ENCODE measurements around the gene DPP6. TPM values are rescaled to one million over a fixed set of nuclear protein-coding genes. Genes with fewer than 3 reads are reported as not detected.

Gene DPP6
- total RNA-seq, 1 experiment from 2014 or later = not detected

DNA sequence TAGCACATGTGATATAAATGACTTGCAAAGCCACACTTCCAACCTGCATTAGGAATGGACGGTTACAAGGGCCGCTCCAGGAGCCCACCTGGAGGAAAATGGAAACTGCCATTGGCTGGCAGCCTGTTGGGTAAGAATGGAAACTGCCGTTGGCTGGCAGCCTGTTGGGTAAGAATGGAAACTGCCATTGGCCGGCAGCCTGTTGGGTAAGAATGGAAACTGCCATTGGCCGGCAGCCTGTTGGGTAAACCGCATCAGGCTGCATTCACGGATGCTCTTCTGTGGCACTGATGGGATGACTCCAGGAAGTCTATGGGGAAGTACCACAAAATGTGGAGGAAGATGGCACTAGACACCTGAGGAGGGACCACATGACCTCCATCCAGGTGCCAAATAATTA, 143.1 kb downstream of the DPP6 start:
- H3K36me3 ChIP-seq = no peaks in the 10 kb centered on the region
- no peak overlapping the region for H3K4me3 ChIP-seq
- H3K9me3 ChIP-seq (replicated peaks) = peaks cover 4% of the 10 kb centered on the region; the same call in 1 of the 2 replicates
- no peaks in the 10 kb centered on the region for H3K4me1 ChIP-seq (replicated peaks)
- no peak for DNase-seq (ENCODE audit: low read depth in 1 of 2, low spot score in 2 of 2)
- H3K27me3 ChIP-seq (replicated peaks) = no peaks in the 10 kb centered on the region
- no peak overlapping the region for H3K27ac ChIP-seq

DNA sequence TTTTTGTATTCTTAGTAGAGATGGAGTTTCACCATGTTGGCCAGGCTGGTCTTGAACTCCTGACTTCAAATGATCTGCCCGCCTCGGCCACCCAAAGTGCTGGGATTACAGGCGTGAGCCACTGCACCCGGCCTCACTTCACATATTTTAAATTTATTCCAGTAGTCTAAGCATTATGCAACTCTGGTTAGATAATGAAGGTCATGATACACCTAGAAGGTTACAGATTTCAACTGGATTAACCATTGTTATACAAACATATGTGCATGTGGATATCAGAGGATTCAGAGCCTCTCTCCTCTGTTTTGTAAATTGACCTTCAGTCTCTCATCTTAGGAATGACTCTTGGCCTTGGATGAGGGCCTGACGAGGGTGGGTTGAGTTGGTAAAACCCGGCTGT, 146.3 kb downstream of the DPP6 start:
- H3K4me3 ChIP-seq = no peak overlapping the region
- H3K27me3 ChIP-seq (replicated peaks) = no peaks in the 10 kb centered on the region
- DNase-seq (ENCODE audit: low read depth in 1 of 2, low spot score in 2 of 2) = no peak
- H3K27ac ChIP-seq = no peak overlapping the region
- H3K36me3 ChIP-seq = no peaks in the 10 kb centered on the region
- H3K9me3 ChIP-seq (replicated peaks) = peaks cover 4% of the 10 kb centered on the region; the same call in 1 of the 2 replicates
- H3K4me1 ChIP-seq (replicated peaks) = no peaks in the 10 kb centered on the region

- DNase-seq (ENCODE audit: low read depth in 1 of 2, low spot score in 2 of 2) = no peak
- H3K4me3 ChIP-seq = no peak overlapping the region
Measured at GRCh38 chr7:154200241-154200640, 148.0 kb downstream of the DPP6 start.

DNA sequence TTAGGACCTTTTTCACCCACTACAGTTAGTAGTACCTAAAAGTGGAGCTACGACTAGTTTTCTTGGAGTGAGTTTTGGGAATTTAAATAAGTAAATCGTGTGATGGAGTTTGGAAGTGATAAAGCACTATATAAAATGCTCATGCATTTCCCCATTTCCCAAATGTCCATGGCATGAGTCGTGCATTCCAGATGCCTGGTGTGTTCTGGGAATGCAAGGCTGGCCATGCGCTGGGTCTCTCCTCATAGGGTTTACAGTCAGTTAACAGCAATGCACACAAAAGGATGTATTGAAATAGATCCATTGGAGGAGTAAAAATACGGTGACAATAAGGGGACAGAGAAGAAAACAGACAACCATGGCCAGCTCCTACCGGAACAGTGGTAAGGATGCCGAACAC, 149.8 kb downstream of the DPP6 start:
- Histone ChIP-seq H3K36me3 (no peaks in the 10 kb centered on the region), H3K27ac (no peak overlapping the region), H3K9me3 (replicated peaks) (peaks cover 2% of the 10 kb centered on the region; the same call in 1 of the 2 replicates), H3K27me3 (replicated peaks) (no peaks in the 10 kb centered on the region), H3K4me1 (replicated peaks) (no peaks in the 10 kb centered on the region), H3K4me3 (no peak overlapping the region)
- DNase-seq (ENCODE audit: low read depth in 1 of 2, low spot score in 2 of 2) = no peak

More at GRCh38 chr7:154200241-154200640, 148.0 kb downstream of the DPP6 start:
- no peaks in the 10 kb centered on the region for H3K9me3 ChIP-seq (replicated peaks)
- H3K4me1 ChIP-seq (replicated peaks) = no peaks in the 10 kb centered on the region
- no peaks in the 10 kb centered on the region for H3K27me3 ChIP-seq (replicated peaks)
- H3K36me3 ChIP-seq = no peaks in the 10 kb centered on the region
- H3K27ac ChIP-seq = no peak overlapping the region

- Histone ChIP-seq H3K4me3 (no peak overlapping the region), H3K9me3 (replicated peaks) (peaks cover 5% of the 10 kb centered on the region; the same call in 1 of the 2 replicates), H3K27me3 (replicated peaks) (no peaks in the 10 kb centered on the region), H3K36me3 (no peaks in the 10 kb centered on the region), H3K27ac (no peak overlapping the region), H3K4me1 (replicated peaks) (no peaks in the 10 kb centered on the region)
- DNase-seq (ENCODE audit: low read depth in 1 of 2, low spot score in 2 of 2) = no peak
Measured at GRCh38 chr7:154204046-154204445, 151.8 kb downstream of the DPP6 start.

DNA sequence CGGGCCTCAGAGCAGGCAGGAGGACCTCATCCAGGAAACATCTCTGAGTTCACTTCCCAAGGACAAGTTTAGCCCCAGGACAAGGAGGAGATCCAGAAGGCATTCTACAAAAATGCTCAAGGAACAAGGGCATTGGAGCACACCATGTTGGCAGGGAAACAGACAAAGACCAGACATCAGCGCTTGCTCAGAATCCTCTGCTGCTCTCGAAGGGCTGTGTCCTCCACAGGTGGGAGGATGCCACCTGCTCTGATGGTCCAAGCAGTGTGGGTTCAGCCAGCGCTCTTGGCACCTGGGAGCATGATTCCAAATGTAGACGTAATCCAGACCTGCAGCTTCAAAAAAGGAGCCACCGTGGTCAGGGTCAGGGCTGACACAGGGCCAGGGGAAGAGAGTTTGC, 160.7 kb downstream of the DPP6 start:
- no peak for DNase-seq (ENCODE audit: low read depth in 1 of 2, low spot score in 2 of 2)
- no peak overlapping the region for H3K27ac ChIP-seq
- no peaks in the 10 kb centered on the region for H3K27me3 ChIP-seq (replicated peaks)
- H3K9me3 ChIP-seq (replicated peaks) = 0 out of 2 replicates have a peak, but pooled peaks cover 4% of the 10 kb centered on the region
- no peak overlapping the region for H3K4me3 ChIP-seq
- no peaks in the 10 kb centered on the region for H3K36me3 ChIP-seq
- no peaks in the 10 kb centered on the region for H3K4me1 ChIP-seq (replicated peaks)

DNA sequence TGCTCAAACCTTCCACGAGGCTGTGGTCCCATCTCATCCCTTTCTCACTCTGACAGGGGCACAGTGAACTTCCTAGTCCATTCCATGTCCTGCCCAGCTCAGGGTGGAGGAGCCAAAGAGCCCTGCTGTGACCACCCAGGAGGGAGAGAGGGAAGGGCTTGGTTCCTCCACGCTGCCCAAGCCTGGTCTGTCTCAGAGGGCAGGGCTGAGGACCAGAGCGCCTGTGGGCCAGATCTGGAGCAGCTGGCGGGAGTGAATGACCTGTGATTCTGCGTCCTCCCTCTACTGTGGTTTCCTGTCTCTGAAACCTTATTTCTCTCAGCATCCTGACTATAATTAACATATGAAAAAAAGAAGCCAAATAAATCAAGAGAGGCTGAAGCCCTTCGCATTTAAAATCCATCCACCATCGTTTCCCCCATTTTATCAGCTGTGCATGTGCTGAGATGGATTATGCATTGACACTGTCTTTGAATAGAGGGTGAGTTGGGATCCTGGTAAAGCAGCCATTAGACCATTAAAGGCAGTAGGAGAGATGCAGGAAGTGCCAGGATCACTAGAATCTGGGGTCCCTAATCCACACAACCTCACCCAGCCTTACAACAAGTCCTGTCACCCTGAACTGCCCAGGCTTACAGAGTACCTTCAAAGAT, 165.6 kb downstream of the DPP6 start:
- Histone ChIP-seq H3K36me3 (no peaks in the 10 kb centered on the region), H3K9me3 (replicated peaks) (no peaks in the 10 kb centered on the region), H3K27ac (no peak overlapping the region), H3K4me3 (no peak overlapping the region), H3K27me3 (replicated peaks) (no peaks in the 10 kb centered on the region), H3K4me1 (replicated peaks) (no peaks in the 10 kb centered on the region)
- no peak for DNase-seq (ENCODE audit: low read depth in 1 of 2, low spot score in 2 of 2)

DNA sequence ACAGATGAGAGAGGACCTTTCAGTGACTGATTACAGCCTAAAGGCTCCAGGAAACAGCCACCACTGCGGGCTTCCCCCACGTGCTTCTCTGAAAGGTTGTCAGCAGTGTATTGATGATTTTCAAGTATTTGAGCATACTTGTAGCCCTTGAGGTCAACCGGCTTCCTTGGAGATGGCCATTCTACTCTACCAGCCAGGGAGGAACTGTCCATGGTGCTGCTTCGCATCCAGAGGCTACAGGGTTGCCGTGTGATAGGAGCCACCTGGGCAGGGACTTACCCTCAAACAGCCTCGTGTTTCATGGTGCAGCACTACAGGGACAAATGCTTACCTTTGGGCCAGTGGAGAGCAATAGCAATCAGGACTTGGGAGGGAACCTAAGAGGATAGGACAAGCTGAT, 179.5 kb downstream of the DPP6 start:
- no peak overlapping the region for H3K27ac ChIP-seq
- DNase-seq (ENCODE audit: low read depth in 1 of 2, low spot score in 2 of 2) = no peak
- H3K9me3 ChIP-seq (replicated peaks) = 0 out of 2 replicates have a peak, but pooled peaks cover 12% of the 10 kb centered on the region

DNA sequence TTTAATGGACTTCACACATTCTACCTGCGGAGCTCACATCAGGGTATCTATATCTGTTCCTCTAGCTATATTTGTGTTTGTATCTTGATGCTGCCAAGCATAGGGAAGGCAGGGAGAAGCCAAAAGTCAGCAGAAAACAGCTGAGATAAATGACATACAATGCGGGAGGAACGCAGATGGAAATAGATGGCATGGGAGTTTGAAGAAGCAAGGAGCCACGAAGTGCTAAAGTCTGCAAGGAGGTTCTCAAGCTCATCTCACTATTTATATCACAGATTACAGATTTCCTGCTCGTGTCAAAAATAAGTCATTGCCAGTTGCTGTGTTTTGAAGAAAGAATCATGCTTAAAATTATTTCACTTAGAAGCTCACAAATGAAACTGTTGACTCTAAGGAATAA, 180.5 kb downstream of the DPP6 start:
- Histone ChIP-seq H3K4me1 (replicated peaks) (no peaks in the 10 kb centered on the region), H3K4me3 (no peak overlapping the region), H3K27ac (no peak overlapping the region), H3K9me3 (replicated peaks) (0 out of 2 replicates have a peak, but pooled peaks cover 12% of the 10 kb centered on the region), H3K27me3 (replicated peaks) (no peaks in the 10 kb centered on the region), H3K36me3 (no peaks in the 10 kb centered on the region)
- DNase-seq (ENCODE audit: low read depth in 1 of 2, low spot score in 2 of 2) = no peak

More for the DNA sequence above, 179.5 kb downstream of the DPP6 start:
- no peaks in the 10 kb centered on the region for H3K36me3 ChIP-seq
- no peak overlapping the region for H3K4me3 ChIP-seq
- H3K4me1 ChIP-seq (replicated peaks) = no peaks in the 10 kb centered on the region
- no peaks in the 10 kb centered on the region for H3K27me3 ChIP-seq (replicated peaks)

DNA sequence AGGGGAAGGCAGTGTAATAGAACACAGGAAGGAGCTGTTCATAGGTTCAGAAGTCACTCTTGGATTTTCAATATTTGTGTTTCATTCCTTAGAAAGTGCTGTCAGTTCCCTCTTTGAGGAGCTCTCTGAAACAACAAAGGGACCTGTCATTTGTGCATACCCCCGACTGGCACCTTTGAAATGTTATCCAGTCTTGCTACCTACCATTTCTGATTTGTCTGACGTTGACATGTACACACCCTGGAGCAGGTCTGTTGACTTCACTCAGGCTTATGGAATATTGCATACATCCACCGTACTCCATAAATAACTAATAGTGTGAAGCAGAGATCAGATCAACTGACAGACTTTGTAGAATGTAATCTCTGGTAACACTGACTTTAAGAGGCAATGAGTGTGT, 189.8 kb downstream of the DPP6 start:
- no peaks in the 10 kb centered on the region for H3K4me1 ChIP-seq (replicated peaks)
- DNase-seq (ENCODE audit: low read depth in 1 of 2, low spot score in 2 of 2) = no peak
- H3K36me3 ChIP-seq = no peaks in the 10 kb centered on the region
- peaks cover 3% of the 10 kb centered on the region for H3K9me3 ChIP-seq (replicated peaks)
- H3K27ac ChIP-seq = no peak overlapping the region
- no peak overlapping the region for H3K4me3 ChIP-seq
- no peaks in the 10 kb centered on the region for H3K27me3 ChIP-seq (replicated peaks)

DNA sequence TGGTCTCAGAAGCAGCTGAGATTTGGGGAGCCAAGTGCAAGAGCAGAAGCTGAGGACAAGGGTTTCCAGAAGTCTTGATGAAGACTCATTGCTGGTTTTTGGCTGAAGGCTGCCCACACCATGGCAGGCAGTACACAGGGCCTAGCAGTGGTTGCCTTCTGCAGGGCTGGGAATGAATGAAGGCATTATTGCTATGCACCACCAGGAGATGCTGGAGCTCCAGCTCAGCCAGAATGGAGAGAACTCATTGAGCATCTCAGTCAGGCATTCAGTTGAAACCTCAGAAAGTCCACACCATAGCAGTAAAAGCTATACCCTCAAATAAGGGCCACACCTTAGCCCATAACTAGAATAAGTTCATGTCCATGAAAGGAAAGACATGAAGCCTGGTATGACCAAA, 190.5 kb downstream of the DPP6 start:
- H3K9me3 ChIP-seq (replicated peaks) = peaks cover 3% of the 10 kb centered on the region
- no peaks in the 10 kb centered on the region for H3K4me1 ChIP-seq (replicated peaks)
- no peak overlapping the region for H3K27ac ChIP-seq
- no peak for DNase-seq (ENCODE audit: low read depth in 1 of 2, low spot score in 2 of 2)
- no peaks in the 10 kb centered on the region for H3K27me3 ChIP-seq (replicated peaks)
- no peak overlapping the region for H3K4me3 ChIP-seq
- H3K36me3 ChIP-seq = no peaks in the 10 kb centered on the region

DNA sequence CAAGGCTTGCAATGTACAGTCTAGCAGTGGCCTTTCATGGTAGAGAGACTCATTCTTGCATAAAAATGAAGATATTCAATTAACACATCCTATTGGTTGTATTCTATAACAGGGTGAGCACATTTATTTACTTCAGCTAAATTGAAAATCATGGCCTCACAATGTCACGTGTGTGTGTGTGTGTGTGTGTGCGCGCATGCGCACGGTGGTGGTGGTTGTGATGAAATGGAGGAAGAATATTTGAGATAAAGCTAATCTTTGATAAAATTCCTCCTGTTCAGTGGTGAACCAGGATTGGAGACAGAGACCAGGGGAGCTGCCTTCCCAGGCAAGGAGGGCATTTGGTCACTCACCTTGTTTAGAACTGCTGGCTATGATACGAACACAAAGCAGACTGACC, 199.8 kb downstream of the DPP6 start:
- no peaks in the 10 kb centered on the region for H3K4me1 ChIP-seq (replicated peaks)
- no peaks in the 10 kb centered on the region for H3K27me3 ChIP-seq (replicated peaks)
- no peaks in the 10 kb centered on the region; the same call in 1 of the 2 replicates for H3K9me3 ChIP-seq (replicated peaks)
- H3K36me3 ChIP-seq = no peaks in the 10 kb centered on the region
- no peak for DNase-seq (ENCODE audit: low read depth in 1 of 2, low spot score in 2 of 2)
- no peak overlapping the region for H3K4me3 ChIP-seq
- no peak overlapping the region for H3K27ac ChIP-seq

DNA sequence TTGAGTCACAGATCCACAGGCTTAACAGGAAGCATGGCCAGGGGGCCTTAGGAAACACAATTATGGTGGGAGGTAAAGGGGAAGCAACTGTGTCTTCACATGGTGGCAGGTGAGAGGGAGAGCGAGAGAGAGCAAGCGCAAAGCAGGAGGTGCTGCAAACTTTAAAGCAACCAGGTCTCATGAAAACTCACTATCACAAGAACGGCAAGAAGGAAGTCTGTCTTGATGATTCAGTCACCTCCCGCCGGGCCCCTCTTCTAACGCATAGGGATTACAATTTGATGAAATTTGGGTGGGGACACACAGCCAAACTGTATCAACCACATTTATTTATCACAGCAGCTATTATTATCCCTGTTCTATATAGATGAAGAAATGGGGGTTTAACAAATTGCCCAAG, 201.6 kb downstream of the DPP6 start:
- H3K9me3 ChIP-seq (replicated peaks) = no peaks in the 10 kb centered on the region; the same call in 1 of the 2 replicates
- no peak overlapping the region for H3K27ac ChIP-seq
- no peak for DNase-seq (ENCODE audit: low read depth in 1 of 2, low spot score in 2 of 2)
- H3K4me1 ChIP-seq (replicated peaks) = no peaks in the 10 kb centered on the region
- no peaks in the 10 kb centered on the region for H3K36me3 ChIP-seq
- no peak overlapping the region for H3K4me3 ChIP-seq
- H3K27me3 ChIP-seq (replicated peaks) = no peaks in the 10 kb centered on the region

- Histone ChIP-seq H3K36me3 (no peaks in the 10 kb centered on the region), H3K27me3 (replicated peaks) (no peaks in the 10 kb centered on the region), H3K4me3 (no peak overlapping the region), H3K9me3 (replicated peaks) (no peaks in the 10 kb centered on the region; the same call in 1 of the 2 replicates), H3K4me1 (replicated peaks) (no peaks in the 10 kb centered on the region), H3K27ac (no peak overlapping the region)
- no peak for DNase-seq (ENCODE audit: low read depth in 1 of 2, low spot score in 2 of 2)
Measured at GRCh38 chr7:154255324-154255723, 203.1 kb downstream of the DPP6 start.

GRCh38 chr7:154256150-154256549, 204.0 kb downstream of the DPP6 start:
- Histone ChIP-seq H3K27me3 (replicated peaks) (no peaks in the 10 kb centered on the region), H3K4me1 (replicated peaks) (no peaks in the 10 kb centered on the region), H3K27ac (no peak overlapping the region), H3K36me3 (no peaks in the 10 kb centered on the region), H3K9me3 (replicated peaks) (no peaks in the 10 kb centered on the region; the same call in 1 of the 2 replicates), H3K4me3 (no peak overlapping the region)
- no peak for DNase-seq (ENCODE audit: low read depth in 1 of 2, low spot score in 2 of 2)

Data from SJSA1 (cell line).